Osteoblast (primary cell): ENCODE results near the gene PLPP6. TPM values are rescaled to one million over a fixed set of nuclear protein-coding genes. Genes with fewer than 3 reads are reported as not detected.

ENCODE experiments used
- DNase-seq: peaks from one replicate; pipeline ENCODE4 v3.0.0; 2011; ENCODE audit warnings: low spot score, mixed read lengths; ENCODE audit not compliant: insufficient read length; ENCODE audit errors: missing footprints
- H2AFZ ChIP-seq: 2 replicates; pipeline ENCODE4 v1.6.0; 2011; ENCODE audit warnings: mild to moderate bottlenecking, low read length
- H3K27ac ChIP-seq: 2 replicates; pipeline ENCODE4 v1.5.1; 2011; ENCODE audit warnings: mild to moderate bottlenecking, low read depth, low read length, moderate library complexity
- H3K27me3 ChIP-seq: 2 replicates; pipeline ENCODE4 v1.6.0; 2012; ENCODE audit warnings: mild to moderate bottlenecking, control low read depth, inconsistent platforms, low read length, moderate library complexity; ENCODE audit not compliant: insufficient read depth
- H3K36me3 ChIP-seq: 2 replicates; pipeline ENCODE4 v1.5.1; 2011; ENCODE audit warnings: mild to moderate bottlenecking, low read length, control low read depth, moderate library complexity; ENCODE audit not compliant: insufficient read depth
- H3K4me1 ChIP-seq: 2 replicates; pipeline ENCODE4 v1.5.1; 2011; ENCODE audit warnings: mild to moderate bottlenecking, low read length, control low read depth, moderate library complexity; ENCODE audit not compliant: insufficient read depth
- H3K4me2 ChIP-seq: 2 replicates; pipeline ENCODE4 v1.6.0; 2011; ENCODE audit warnings: mild to moderate bottlenecking, low read length; ENCODE audit not compliant: insufficient read depth
- H3K4me3 ChIP-seq: fragments of 200-600 bp; sonication (generic); 3 replicates; pipeline ENCODE4 v1.5.1; 2012; ENCODE audit warnings: mild to moderate bottlenecking, low read length, inconsistent platforms; ENCODE audit not compliant: insufficient read depth
- H3K79me2 ChIP-seq: 2 replicates; pipeline ENCODE4 v1.6.0; 2012; ENCODE audit warnings: mild to moderate bottlenecking, low read length, control low read depth, inconsistent platforms; ENCODE audit not compliant: insufficient read depth
- H3K9me3 ChIP-seq: 2 replicates; pipeline ENCODE4 v1.5.1; 2011; ENCODE audit warnings: low read depth, low read length, control low read depth
- H4K20me1 ChIP-seq: 2 replicates; pipeline ENCODE4 v1.6.0; 2012; ENCODE audit warnings: mild to moderate bottlenecking, low read length, control low read depth; ENCODE audit not compliant: insufficient read depth
- CTCF ChIP-seq: IDR thresholded peaks from 2 replicates; pipeline ENCODE4 v1.5.1; 2011; ENCODE audit warnings: mild to moderate bottlenecking, low read depth, low read length, moderate library complexity; ENCODE audit errors: extremely low read depth
- total RNA-seq: library from RNA; depleted of rRNA; stranded (reverse); fragments of >200 nt; gene quantifications from 2 replicates; pipeline ENCODE4 v1.2.3, GENCODE V29; 2012

Gene PLPP6
- total RNA-seq, 1 donor: 7.2 TPM

DNA sequence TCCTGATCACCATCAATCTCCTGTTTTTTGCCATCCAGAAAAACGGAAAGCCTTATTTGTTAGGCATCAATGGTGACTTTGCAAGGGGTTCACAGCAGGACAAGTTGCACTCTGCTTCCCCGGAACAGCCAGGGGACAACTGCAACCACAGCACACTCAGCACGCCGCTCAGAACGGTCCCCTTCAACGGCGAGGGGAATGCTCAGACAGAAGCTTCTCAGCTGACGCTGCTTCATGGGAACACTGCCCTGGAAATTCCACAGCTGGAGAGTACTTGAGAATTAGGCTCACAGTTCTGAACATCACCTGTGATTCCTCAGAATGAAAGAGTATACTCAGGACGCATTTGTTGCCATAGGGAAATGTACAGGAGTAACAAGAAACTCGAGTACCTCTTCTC, 40.1 kb upstream of the PLPP6 start:
- peaks cover 4% of the 10 kb centered on the region for H3K4me1 ChIP-seq
- no peaks in the 10 kb centered on the region for H4K20me1 ChIP-seq
- no peak overlapping the region for H2AFZ ChIP-seq
- no peak overlapping the region for H3K4me2 ChIP-seq
- no peak overlapping the region for H3K4me3 ChIP-seq
- no peaks in the 10 kb centered on the region for H3K79me2 ChIP-seq
- H3K27ac ChIP-seq: no peak overlapping the region
- DNase-seq: no peak
- H3K27me3 ChIP-seq: no peaks in the 10 kb centered on the region
- TF ChIP-seq CTCF: no peak
- H3K36me3 ChIP-seq: no peaks in the 10 kb centered on the region
- H3K9me3 ChIP-seq: no peaks in the 10 kb centered on the region

GRCh38 chr9:4630836-4631235, 31.3 kb upstream of the PLPP6 start:
- no peaks in the 10 kb centered on the region for H3K36me3 ChIP-seq
- no peak for TF ChIP-seq CTCF
- H3K4me2 ChIP-seq: no peak overlapping the region
- H4K20me1 ChIP-seq: no peaks in the 10 kb centered on the region
- H3K27me3 ChIP-seq: no peaks in the 10 kb centered on the region
- no peak overlapping the region for H3K4me3 ChIP-seq
- H3K27ac ChIP-seq: no peak overlapping the region
- H3K9me3 ChIP-seq: no peaks in the 10 kb centered on the region
- H3K79me2 ChIP-seq: no peaks in the 10 kb centered on the region
- no peak overlapping the region for H2AFZ ChIP-seq
- H3K4me1 ChIP-seq: no peaks in the 10 kb centered on the region
- DNase-seq: no peak

DNA sequence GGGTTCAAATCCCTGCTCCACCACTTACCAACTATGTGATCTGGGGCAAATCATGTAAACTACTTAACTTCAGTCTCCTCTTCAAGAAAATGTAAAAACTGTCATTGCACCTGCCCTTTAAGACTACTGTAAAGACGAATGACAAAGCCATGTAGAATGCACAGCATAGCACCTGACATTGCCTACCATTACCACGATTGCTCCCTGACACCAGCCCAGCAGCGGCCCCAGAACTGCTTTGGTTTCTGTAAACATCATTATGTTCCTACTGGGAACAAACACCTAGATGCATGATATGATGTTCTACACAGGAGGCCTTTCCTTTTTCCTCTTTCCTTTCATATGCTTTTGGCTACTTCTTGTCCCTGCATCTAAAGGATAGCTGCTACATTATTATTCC, 23.1 kb upstream of the PLPP6 start:
- no peaks in the 10 kb centered on the region for H3K27me3 ChIP-seq
- H4K20me1 ChIP-seq: no peaks in the 10 kb centered on the region
- H3K36me3 ChIP-seq: no peaks in the 10 kb centered on the region
- no peak overlapping the region for H3K27ac ChIP-seq
- no peaks in the 10 kb centered on the region for H3K79me2 ChIP-seq
- H3K9me3 ChIP-seq: no peaks in the 10 kb centered on the region
- no peaks in the 10 kb centered on the region for H3K4me1 ChIP-seq
- H2AFZ ChIP-seq: no peak overlapping the region
- DNase-seq: no peak
- H3K4me3 ChIP-seq: no peak overlapping the region
- no peak for TF ChIP-seq CTCF
- no peak overlapping the region for H3K4me2 ChIP-seq

DNA sequence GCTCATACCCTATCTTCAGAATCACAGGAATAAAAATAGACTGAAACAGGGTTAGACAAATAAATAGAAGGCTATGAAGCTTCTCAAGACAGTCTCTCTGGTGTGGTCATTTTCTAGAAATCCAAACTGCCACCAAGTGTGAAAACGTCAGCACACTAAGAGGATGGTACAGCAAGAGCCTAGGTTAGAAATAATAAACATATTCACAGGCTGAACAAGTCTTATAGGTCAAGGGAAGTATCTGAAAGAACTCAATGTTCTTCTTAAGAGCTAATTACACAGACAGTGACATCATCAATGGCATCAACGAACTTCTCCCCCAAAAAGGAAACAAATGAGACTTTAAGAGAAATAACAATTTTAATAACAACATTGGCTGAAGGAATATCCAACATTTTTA, 22.7 kb upstream of the PLPP6 start:
- Histone ChIP-seq H3K4me2 (no peak overlapping the region), H3K36me3 (no peaks in the 10 kb centered on the region), H3K27me3 (no peaks in the 10 kb centered on the region), H3K27ac (no peak overlapping the region), H4K20me1 (no peaks in the 10 kb centered on the region), H3K4me3 (no peak overlapping the region), H2AFZ (no peak overlapping the region), H3K79me2 (no peaks in the 10 kb centered on the region), H3K4me1 (no peaks in the 10 kb centered on the region), H3K9me3 (no peaks in the 10 kb centered on the region)
- DNase-seq: no peak
- TF ChIP-seq CTCF: no peak
